Right lung (tissue), 5 donors: ENCODE measurements around the gene CASKIN2. TPM values are rescaled to one million over a fixed set of nuclear protein-coding genes. Genes with fewer than 3 reads are reported as not detected.

Experiments
- DNase-seq, 2 donors: peaks; one replicate each; pipeline ENCODE4 v3.0.0-alpha.2; 2013
- polyA plus RNA-seq, 5 donors: library from polyadenylated mRNA; unstranded; fragments of 120-200 nt; gene quantifications; one replicate each; pipeline versions ENCODE4 v1.2.1 to v1.2.3, GENCODE V29; 2013; ENCODE audit warnings: inconsistent platforms in 1 of 5, low replicate concordance in 1 of 5; ENCODE audit not compliant: insufficient read length in 5 of 5, insufficient read depth in 1 of 5

The CASKIN2 gene
- polyA plus RNA-seq, 5 donors = 17.9 to 32.6 (median 23.9) TPM

GRCh38 chr17:75550139-75550465 is 34.8 kb upstream of the CASKIN2 start:
- DNase-seq = no peak

DNA sequence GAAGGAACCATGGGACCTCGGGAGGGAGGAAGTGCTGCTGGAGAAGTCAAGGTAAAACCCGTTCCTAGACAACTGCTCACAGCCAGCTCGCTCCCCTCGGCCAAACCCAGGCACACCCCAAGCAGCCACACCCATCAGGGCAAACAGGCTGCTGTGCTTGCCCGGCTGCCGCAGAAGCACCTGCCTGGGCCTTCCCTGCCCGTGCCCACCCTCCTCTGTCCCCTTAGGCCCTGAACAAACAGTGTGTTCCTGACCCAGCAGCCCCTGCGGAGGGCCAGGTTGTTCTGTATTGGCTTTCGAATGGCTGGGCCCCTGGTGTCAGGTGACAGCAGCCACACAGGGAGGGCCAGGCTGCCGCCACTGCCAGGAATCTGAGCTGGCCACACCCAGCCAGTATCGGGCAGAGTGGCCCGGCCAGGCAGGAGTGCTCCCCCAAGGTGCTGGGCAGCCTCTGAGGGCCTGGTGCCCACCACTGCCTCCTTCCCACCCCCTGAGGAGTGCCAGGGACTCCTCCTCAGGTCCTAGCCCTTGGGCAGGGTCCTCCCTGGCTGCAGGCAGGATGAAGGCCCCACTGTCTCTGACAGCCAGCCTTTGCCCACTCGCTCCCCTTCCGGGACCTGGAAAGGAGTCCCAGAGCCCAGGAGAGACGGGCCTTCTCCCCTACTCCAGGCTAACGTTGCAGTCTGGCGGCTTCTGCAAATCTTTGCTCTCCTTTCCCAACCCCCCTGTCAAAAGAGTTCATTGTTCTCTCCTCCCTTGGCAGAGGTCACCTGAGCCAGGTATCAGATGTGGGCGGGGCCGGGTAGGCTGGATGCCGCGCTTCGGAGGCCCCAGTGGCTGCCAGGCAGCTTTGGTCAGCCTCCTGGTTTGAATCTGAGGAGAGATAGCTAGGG is 34.2 kb upstream of the CASKIN2 start:
- peak; percentile 67 to 77 for DNase-seq

DNA sequence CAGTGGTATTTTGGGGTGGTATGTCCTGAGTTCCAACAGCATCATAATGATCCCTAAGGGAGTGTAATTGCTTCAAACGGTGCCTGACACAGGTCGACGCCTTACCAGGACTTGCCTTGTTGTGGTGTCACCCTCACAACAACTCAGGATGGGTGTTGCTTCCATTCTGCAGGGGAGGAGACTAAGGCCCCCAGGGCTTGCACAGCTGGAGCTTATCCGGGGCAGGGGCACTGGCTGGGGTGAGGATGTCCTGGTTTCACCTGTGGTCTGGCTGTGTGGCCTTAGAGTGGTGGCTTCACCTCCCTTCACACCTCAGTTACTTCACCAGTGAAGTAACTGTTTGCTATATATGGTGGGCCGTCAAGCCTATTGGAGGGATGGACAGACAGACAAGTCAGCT is 33.5 kb upstream of the CASKIN2 start:
- no peak for DNase-seq

DNA sequence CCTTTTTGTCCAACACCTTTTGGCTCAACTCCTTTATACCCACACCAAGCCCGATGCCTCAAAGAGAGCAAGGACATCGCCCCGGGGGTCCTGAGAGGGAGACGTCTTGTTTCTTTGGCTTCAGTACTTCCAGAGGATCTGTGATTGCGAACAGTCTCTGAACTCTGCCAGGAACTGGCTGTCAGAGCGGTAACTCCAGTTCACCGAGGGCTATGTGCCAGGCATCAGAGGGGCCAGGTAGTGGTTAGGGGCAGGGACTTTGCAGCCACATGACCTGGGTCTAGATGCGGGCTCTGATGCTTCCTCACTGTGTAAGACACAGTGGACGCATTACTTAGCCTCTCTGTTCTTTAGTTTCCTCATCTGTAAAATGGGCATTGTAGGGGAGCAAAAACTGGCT is 31.8 kb upstream of the CASKIN2 start:
- DNase-seq = no peak

DNA sequence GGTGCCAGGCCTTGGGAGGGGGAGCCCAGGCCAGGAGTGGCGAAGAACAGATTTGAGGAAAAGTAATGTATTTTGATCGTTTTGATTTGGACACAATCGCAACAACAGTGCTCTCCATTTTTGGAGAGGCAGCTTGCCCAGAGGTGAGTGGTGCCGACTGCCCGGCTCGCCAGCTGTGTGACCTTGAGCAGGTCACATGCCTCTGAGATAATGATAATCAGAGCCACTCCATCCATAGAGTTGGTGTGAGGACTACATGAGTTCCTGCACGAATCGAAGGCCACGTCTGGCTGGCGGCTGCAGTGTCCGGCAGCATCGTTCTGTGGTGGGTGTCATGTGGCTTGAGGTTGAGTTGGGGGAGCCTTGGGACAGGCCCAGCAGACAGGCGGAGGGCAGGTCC is 30.8 kb upstream of the CASKIN2 start:
- DNase-seq = no peak

DNA sequence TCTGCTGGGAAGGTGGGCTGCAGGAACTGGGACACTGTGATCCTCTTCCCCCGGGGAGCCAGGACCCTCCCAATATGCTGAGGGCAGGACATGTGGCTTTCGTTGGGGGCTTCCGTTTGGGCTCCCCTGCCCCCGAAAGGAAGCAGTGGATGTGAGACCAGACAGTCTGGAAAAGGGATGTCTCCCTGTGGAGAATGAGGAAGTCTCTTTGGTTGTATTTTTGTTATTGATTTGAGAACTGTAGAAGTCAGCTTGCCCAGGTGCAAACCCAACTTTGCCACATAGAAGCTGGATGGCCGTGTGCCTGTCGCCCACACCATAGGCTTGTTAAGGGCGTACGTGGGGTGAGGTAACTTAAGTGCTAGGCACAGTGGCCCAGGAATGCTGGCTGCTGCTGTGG is 28.9 kb upstream of the CASKIN2 start:
- no peak for DNase-seq

DNA sequence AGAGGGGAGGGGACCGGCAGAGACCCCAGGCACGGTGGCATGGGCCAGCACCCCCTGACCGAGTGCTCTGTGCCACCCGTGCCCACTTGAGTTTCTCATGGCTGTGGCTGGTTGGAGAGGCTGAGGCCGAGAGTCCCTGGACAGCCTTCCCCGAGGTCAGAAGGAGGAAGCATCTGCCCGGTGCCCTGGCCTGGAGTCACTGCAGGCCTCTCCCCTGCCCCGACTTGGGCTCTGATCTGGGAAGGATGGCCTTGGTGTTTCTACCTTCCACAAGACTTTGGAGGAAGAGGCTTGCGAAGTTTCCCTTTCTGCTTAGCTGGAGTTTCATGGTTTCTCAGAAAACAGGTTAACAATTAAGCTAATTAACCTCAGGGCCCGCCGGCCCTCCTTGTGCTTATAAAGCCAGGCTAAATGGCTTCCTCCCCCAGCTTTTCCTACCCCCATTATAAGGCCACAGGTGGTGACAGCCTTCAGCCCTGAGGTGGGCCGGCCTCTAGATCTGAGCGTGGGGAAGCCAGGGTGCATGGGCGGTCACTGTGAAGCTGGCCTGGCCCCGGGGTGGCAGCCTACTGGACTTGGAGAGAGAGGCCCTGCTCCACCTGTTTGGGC is 27.5 kb upstream of the CASKIN2 start:
- no peak for DNase-seq

DNA sequence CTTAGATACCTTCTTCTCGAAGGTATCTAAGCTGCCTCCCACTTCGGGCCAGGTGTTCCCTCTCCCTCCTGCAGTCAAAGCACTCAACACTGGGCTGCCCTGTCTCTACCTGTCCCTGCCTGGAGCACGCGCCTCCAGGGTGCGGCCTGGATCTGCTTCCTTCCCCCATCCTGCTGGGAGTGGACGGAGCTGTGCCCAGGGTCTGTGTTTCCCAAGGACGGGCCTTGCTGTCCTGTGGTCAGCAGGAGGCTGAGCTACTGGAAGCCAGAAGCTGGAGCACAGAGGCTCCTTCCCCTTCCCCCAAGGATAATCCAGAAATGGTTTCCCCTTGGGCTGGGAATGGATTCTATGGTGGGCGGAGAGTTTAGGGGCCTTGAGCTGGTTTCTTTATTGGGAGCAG is 26.9 kb upstream of the CASKIN2 start:
- no peak for DNase-seq

GRCh38 chr17:75540923-75541503 is 25.7 kb upstream of the CASKIN2 start:
- no peak for DNase-seq

DNA sequence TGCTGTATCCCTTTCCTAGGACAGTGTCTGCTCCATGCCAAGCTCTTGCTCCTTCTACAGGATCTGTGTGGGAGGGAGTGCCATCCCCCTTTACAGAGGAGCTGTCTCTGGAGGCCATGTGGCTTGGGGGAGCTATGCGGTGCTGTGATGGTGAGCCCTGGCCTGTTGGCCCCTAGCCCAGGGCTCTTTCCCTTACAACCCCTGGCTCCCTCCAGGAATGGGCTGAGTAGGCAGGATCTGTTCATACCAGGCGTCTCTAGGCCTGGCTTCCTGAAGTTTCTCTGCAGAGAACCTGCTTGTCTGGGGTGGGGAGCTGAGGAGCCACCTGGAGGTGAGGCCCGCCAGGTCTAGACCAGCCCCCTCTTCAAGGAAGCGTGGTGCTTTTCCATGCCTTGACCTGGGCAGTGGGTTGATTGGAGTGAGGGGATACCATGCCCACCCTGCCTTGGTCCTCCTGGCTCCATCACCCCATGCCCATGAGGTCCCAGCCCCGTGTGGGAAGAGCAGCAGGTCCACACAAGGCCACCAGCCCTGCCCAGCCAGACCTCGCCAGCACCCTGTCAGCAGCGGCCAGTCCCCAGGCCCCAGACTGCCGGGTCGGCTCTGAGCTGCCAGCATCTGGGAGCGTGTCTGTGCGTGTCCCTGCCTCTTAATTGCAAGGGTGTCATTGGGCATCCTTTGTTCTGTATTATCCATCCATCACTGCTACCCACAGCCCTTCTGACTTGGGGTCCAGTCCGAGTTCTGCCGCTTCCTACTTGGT is 24.8 kb upstream of the CASKIN2 start:
- no peak for DNase-seq

DNA sequence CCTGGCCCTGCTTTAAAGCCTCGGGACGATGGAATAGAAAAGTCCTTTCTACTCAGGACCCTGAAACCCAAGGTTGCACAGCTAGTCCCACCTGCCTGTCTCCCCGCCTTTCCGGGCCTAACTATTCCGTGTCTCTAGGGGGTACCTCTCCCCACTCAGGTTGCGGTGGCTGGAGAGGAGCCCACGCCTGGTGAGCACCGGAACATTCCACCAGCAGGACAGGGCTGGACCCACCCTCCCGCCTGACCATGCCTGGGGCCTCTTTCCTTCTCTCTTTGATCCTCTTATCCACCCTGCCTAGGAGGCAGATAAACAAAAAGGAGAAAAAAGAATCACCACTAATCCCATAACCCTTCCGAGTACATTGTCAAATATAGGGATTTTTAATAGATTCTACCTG is 21.0 kb upstream of the CASKIN2 start:
- DNase-seq = no peak

DNA sequence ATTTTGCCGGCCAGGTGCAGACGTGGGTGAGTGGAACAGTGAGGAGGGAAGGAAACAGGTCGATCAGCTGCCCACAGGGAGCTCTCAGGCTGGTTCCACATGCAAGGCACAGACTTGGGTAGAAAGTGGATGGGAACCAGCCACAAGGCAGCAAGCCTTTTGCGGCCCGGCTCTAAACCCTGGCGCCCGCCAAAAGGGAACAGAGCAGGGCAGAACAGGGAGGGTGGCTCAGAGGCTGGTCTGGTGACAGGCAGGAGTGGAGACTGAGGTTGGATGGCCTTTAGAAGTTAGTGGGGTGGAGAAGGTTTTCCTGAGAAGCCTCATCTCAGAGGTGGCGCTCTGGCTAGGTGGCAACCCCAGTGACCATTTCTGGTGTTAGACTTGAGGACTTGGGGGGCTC is 20.5 kb upstream of the CASKIN2 start:
- no peak for DNase-seq

DNA sequence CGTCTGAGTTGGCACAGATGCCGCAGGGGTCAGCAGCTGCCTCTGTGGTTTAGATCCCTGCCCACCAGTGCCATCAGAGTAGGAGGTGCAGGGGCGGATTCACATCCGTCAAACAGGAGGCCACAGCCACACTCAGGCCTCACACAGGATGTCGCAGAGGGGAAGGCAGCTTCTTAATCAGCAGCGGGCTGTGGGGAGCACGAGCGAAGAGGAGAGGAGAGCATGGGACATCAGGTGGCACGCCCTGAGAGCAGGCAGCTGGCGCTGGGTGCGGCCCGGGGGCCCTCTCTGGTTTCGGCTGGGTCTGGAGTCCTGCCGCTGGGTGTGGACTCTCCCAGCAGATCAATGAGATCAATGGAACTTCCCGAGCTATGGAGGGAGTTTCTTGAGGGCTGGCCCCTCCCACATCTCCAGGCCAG is 19.8 kb upstream of the CASKIN2 start:
- no peak for DNase-seq

DNA sequence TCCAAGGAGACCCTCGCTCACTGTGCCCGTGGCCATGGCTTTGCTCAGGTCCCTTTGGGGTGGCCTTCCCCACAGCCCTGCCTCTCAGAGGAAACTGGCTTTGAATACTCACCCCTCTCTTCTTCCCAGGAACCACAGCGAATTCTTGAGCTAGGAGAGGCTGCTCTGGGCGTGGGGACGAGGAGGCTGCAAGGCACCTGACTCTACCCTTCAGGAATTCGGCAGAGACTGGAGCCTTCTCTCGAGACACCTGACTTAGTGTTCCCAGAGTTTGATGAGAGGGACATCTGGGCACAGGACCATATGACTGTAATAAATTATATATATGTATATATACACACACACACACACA is 16.4 kb upstream of the CASKIN2 start:
- DNase-seq = no peak

- DNase-seq = no peak
Observed at GRCh38 chr17:75530837-75531720, 15.7 kb upstream of the CASKIN2 start.

DNA sequence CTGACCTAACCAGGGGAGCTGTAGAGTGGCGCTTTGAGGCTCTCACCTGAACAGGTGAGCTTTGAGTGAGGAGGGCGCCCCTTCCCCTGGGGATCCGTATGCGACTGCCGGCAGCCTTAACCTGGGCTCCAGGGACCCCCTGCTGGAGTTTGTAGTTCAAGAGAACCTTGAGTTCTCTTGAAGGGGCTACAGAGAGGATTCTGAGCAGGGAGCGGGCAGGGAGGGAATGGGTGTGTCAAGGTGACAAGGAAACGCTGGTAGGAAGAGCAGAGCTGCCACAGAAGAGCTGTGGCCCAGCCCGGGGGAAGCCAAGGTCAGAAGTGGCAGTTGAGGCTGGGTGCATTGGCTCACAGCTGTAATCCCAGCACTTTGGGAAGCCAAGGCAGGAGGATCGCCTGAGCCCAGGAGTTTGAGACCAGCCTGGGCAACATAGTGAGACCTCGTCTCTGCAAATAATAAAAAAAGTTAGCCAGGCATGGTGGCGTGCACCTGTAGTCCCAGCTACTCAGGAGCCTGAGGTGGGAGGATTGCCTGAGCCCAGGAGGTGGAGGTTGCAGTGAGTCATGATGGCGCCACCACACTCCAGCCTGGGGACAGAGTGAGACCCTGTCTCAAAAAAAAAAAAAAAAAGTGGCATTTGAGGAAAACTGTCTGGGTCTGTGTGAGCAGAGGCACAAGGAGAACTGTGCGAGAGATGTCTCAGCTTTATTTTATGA is 11.4 kb upstream of the CASKIN2 start:
- DNase-seq = no peak

DNA sequence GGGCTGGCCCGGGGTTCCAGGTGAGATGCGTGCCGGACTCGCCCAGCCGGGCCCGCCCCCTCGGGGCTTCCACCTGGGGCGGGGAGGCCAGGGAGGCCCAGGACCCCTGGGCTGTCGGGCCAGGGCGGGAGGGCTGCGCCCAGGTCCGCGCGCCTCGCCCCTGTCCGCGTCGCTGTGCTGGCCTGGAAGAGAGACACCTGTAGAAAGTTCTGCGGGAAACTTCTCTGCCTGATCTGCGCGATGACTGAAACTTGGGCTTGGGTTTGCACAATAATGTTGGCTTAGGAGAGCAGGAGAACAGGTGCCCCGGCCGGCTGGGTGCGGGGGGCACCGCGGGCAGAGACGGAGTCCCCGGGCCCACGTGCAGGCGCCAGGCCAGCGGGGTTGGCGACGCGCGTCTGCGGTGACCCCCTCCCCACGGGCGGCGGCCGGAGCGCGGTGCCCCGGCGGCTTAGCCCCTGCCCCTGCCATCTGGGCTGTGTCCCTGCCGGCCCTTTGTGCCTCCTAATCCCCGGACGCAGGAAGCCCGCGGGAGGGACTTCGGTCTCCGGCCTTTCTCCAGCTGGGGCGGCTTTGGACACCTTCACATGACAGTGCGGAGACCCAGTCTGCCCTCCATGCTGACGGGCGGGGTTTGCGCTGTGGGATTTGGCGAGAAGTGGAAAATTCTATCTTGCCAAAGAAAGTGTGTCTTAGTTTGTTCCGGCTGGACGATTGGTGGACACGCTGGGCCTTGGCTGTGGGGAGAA is 10.6 kb upstream of the CASKIN2 start:
- no peak for DNase-seq

DNA sequence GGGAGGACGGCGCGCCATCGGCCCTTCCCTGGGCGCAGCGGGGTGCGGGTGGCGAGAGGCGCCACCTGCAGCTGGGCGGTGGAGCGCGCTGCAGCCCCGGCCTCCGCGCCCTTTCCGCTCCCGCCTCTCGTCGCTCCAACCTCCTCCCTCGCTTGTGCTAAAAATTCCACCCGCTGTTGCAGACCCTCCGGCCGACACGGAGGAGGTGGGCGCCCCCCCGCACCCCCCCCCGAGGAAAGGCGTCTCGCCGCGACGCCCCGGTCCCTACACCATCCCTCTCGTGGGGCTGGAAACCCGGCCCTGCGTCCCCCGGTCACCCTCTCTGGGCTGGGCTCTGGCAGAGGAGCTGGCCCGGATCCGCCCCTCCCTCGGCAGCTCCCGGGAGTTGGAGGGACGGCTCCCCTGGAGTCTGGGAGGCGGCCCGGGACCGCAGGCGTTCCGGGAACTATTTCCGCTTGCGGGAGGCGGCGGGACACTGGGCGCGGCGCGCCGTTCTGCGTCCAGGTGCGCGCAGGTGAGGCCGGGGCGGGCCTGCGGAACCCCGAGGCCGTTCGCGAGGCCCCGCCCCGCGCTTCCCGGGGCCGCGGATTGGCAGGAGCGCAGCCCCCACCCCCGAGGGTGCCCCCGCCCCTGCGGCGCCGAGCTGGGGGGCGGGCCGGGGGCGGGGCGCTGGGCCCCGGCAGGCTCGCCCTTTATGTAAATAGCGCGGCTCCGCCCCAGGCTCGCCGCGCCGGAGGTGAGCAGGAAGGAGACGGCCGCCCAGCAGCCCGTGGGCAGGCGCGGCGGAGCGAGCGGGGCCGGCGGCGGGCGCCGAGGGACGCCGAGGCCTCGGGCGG is 9.9 kb upstream of the CASKIN2 start, which contains the start of gene LLGL2:
TSS of gene LLGL2 (plus strand) at position 728 of the 836 bp plus-strand sequence. CDS start 17,730 bp downstream, outside the sequence.
- DNase-seq = peak; percentile 75 to 80
